ENCODE data around the gene UBTF.

The UBTF gene

DNA sequence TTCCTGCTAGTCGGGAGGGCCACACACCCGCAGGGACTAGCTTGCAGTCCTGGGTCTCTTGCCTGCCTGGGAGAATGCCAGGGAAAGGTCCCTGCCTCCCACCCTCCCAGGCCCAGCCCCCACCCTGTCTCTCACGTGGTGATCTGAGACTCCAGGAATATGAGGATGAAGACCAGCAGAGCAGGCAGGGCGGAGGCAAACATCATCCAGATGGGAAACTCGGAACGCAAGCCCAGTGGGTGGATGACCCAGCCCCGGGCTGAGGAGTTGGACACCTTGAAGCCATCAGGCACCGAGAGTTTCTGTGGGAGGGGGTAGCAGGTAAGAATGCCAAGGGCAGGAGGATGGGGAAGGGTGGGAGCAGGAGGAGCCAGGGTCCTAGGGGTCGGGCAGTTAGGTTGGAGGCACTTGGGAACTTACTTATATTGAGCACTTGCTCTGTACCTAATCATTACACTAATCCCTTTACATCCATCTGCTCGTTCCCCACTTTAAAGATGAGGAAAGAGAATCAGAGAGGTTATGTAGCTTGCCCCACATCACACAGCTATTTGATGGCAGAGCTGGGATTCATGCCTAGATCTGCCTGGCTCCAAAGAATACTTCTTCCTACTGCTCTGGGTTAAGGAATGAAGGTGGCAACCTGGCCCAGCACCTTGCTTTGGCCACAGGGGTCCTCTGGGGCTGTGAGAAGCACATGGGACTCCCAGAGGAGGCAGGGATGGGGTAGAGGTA is 35.1 kb upstream of the UBTF start:
- in situ Hi-C loops (cut with MboI; ENCODE audit: low pct_unique_long_range_greater_than_20kb, low sequenced_read_pairs, unreplicated experiment), result no loop called here
- TF ChIP-seq, protein P1, sequence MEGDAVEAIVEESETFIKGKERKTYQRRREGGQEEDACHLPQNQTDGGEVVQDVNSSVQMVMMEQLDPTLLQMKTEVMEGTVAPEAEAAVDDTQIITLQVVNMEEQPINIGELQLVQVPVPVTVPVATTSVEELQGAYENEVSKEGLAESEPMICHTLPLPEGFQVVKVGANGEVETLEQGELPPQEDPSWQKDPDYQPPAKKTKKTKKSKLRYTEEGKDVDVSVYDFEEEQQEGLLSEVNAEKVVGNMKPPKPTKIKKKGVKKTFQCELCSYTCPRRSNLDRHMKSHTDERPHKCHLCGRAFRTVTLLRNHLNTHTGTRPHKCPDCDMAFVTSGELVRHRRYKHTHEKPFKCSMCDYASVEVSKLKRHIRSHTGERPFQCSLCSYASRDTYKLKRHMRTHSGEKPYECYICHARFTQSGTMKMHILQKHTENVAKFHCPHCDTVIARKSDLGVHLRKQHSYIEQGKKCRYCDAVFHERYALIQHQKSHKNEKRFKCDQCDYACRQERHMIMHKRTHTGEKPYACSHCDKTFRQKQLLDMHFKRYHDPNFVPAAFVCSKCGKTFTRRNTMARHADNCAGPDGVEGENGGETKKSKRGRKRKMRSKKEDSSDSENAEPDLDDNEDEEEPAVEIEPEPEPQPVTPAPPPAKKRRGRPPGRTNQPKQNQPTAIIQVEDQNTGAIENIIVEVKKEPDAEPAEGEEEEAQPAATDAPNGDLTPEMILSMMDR (IDR thresholded peaks at IDR 0.05; ENCODE audit: extremely low read depth, insufficient read depth, missing control alignments), result no peak
- no peak for DNase-seq (ENCODE audit: low spot score)

DNA sequence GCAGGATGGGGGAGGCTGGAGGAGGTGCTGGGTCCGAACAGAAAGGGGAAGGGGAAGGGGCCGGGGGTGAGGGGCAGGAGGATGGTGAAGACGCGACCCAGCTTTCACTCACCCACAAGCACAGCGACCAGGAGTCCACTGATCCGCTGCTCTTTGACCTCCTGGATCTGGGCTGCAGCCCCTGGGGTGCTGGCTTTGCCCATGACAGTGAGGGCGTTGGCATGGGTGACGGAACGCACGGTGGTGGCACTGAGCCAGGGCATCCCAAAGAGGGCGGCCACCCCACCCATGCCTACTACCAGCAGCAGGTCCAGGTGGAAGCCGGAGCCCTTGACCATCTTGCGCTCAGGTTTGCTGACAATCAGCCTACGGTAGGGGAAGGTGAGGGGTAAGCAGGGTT is 33.5 kb upstream of the UBTF start:
- in situ Hi-C loops (cut with MboI; ENCODE audit: low pct_unique_long_range_greater_than_20kb, low sequenced_read_pairs, unreplicated experiment), result no loop called here
- TF ChIP-seq, protein P1 (IDR thresholded peaks at IDR 0.05; ENCODE audit: extremely low read depth, insufficient read depth, missing control alignments), result no peak
- DNase-seq (ENCODE audit: low spot score), result no peak

DNA sequence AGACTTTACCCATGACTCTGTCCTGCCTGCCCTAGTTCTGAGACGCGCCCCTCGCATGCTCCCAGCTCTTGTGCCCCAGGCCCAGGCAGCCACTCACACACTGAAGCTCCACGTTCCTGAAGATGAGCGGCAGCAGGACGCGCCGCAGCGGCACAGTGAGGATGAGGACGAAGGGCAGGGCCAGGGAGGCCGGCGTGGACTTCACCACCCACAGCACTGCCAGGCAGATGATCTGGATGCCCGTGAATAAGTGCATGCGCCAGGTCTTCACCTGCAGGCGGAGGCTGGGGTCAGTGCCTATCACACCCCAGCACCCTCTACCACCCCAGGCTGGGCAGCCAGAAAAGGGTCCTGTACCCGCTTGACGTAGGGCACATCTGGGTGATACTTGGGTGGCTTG is 31.6 kb upstream of the UBTF start:
- in situ Hi-C loops (cut with MboI; ENCODE audit: low pct_unique_long_range_greater_than_20kb, low sequenced_read_pairs, unreplicated experiment), result no loop called here
- DNase-seq (ENCODE audit: low spot score), result no peak

DNA sequence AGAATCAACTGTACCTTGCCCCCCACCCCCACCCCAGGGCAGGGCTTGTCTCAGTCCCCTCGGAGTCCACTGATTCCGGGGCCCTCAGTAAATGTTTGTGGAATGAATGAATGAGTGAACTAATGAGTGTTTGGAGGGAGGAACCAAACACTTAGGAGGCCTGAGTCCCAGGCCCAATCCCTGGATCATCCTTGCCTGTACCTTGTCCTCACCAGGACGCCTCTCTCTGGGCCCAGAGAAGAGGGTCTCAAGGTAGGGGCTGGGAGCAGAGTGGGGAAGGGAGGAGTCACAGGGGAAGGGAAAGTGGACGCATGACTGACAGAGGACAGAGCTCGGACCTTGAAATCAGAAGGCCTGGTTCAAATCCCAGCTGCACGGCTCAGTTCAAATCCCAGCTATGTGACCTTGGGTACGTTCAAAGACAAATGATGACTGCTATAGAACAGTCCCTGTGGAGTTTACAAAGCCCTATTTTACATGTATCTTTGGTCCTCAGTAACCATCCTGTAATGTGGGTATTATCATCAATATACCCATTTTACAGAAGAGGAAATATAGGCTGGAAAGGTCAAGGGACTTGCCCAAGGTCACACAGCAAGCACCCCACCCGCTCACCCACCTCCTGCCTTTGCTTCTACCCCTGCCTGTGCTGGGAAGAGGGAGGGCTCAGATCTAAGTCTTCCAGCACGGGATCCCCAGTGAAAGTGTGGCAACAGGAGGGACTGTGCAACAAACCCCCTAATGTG is 30.2 kb upstream of the UBTF start:
- no peak for DNase-seq (ENCODE audit: low spot score)
- TF ChIP-seq, protein P1 (IDR thresholded peaks at IDR 0.05; ENCODE audit: extremely low read depth, insufficient read depth, missing control alignments), result no peak
- in situ Hi-C loops (cut with MboI; ENCODE audit: low pct_unique_long_range_greater_than_20kb, low sequenced_read_pairs, unreplicated experiment), result no loop called here

More for the DNA sequence above, 31.6 kb upstream of the UBTF start:
- TF ChIP-seq, protein P1 (IDR thresholded peaks at IDR 0.05; ENCODE audit: extremely low read depth, insufficient read depth, missing control alignments), result no peak

DNA sequence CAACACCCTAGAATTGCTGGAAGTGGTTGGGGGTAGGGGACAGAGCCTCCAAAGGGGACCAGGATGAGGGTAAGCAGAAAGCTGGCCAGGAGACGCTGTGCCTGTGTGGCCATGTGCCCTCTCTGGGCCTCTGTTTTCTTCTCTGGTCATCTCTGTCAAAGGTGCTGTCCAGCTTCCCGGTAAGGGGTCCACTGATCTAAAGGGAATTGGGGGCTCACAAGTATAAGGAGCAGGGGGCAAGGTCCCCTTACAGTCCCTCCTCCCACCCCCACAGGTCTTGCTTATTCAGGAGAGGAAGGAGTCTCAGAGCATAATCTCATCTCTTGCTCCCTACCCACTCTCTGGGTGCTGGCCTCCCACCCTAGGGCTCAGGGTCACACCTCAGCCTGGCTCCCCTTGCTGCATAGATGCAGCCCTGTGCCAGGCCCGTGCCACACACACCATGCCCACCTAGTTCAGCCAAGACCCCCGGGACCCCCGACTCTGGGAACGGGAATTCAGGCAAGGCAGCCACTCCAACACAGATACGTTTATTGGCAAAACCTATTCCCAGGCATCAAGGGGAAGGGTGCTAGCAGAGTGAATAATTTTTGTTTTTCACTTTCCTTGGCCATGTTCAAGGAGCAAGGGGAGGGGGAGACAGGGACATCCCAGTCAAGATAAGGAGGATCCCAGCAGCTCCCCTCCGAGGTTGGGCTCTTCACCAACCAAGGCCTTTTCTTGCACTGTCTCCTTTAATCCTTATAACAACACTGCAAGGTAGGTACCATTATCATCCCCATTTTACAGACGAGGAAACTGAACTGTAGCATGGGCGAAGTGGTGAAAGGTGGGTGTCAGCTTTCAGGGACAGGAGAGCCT is 28.6 kb upstream of the UBTF start:
- TF ChIP-seq, protein P1 (IDR thresholded peaks at IDR 0.05; ENCODE audit: extremely low read depth, insufficient read depth, missing control alignments), result no peak
- no peak for DNase-seq (ENCODE audit: low spot score)
- in situ Hi-C loops (cut with MboI; ENCODE audit: low pct_unique_long_range_greater_than_20kb, low sequenced_read_pairs, unreplicated experiment), result no loop called here

DNA sequence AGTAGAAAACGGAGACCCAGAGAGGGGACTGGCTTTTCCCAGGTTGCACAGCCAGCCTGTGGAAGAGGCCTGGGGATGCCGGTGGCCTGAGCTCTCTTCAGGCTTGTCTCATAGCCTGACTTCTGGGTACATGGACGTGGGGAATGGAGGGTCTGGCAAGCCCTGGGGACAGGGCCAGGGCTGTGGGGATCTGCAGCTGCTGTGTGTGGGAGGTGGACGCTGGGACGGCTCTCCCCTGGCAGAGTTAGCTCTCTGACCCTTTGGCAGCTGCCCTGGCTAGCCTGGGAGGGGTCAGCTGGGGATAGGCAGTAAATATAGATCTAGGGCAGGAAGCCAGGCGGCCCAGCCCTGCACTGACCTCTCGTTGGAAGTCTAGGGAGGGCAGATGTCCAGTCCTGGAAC is 28.0 kb upstream of the UBTF start:
- DNase-seq (ENCODE audit: low spot score), result no peak
- in situ Hi-C loops (cut with MboI; ENCODE audit: low pct_unique_long_range_greater_than_20kb, low sequenced_read_pairs, unreplicated experiment), result no loop called here
- TF ChIP-seq, protein P1 (IDR thresholded peaks at IDR 0.05; ENCODE audit: extremely low read depth, insufficient read depth, missing control alignments), result no peak
